Fibroblast of villous mesenchyme (primary cell): ENCODE measurements around the gene SLC2A6. TPM values are rescaled to one million over a fixed set of nuclear protein-coding genes. Genes with fewer than 3 reads are reported as not detected.

Experiments
- DNase-seq: peaks from one replicate; pipeline ENCODE4 v3.0.0-alpha.2; 2010; ENCODE audit warnings: low read depth
- H3K4me3 ChIP-seq: 2 replicates; pipeline ENCODE4 v1.5.1; 2011; ENCODE audit warnings: low read depth, mild to moderate bottlenecking, low read length
- CTCF ChIP-seq: IDR thresholded peaks from 2 replicates; pipeline ENCODE4 v1.5.1; 2012; ENCODE audit warnings: low read depth, mild to moderate bottlenecking, low read length; ENCODE audit not compliant: insufficient read depth
- total RNA-seq: library from RNA; depleted of rRNA; stranded (reverse); fragments of >200 nt; gene quantifications from 2 replicates; pipeline ENCODE4 v1.2.3, GENCODE V29; 2012

The SLC2A6 gene
- total RNA-seq, 1 donor, result 41.9 TPM

- DNase-seq, result no peak
- no peak overlapping the region for H3K4me3 ChIP-seq
- no peak for TF ChIP-seq CTCF
Measured at GRCh38 chr9:133495327-133496293, 16.7 kb upstream of the SLC2A6 start.

DNA sequence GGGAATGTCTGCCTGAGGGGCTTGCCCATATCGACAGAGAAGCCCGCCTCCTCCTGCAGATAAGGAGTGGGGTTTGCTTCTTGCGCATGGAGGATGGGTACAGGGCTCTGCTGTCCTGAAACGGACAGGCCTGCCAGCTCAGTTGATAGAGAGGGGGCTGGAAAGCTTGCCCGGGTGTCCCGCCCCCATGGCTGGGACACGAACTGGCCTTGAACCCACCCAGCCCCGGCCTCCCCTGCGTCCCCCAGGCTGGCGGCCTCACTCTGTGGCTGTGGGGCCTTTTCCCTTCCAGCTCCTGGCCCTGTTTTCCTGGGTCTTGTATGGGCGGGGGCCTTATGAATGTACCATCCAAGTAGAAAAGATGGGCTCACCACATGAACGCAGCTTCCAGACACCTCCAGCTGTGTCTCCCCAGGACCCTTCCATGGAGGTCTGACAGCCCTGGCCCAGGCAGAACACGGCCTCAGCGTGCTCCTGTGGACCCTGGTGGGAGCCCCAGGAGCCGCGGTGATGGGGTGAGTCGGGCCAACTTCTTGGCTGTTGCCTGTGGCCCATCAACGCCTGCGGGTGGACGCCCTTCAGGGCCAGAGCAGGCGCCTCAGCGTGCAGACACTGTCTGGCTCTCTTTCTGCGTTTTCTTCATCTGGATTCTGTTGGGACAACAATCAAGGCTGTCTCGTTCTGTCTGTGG is 15.9 kb upstream of the SLC2A6 start:
- H3K4me3 ChIP-seq, result no peak overlapping the region
- no peak for TF ChIP-seq CTCF
- DNase-seq, result no peak

GRCh38 chr9:133493845-133494540 is 15.1 kb upstream of the SLC2A6 start:
- no peak overlapping the region for H3K4me3 ChIP-seq
- no peak for DNase-seq
- no peak for TF ChIP-seq CTCF

GRCh38 chr9:133493428-133493827 is 14.5 kb upstream of the SLC2A6 start:
- no peak overlapping the region for H3K4me3 ChIP-seq
- TF ChIP-seq CTCF, result no peak
- no peak for DNase-seq

DNA sequence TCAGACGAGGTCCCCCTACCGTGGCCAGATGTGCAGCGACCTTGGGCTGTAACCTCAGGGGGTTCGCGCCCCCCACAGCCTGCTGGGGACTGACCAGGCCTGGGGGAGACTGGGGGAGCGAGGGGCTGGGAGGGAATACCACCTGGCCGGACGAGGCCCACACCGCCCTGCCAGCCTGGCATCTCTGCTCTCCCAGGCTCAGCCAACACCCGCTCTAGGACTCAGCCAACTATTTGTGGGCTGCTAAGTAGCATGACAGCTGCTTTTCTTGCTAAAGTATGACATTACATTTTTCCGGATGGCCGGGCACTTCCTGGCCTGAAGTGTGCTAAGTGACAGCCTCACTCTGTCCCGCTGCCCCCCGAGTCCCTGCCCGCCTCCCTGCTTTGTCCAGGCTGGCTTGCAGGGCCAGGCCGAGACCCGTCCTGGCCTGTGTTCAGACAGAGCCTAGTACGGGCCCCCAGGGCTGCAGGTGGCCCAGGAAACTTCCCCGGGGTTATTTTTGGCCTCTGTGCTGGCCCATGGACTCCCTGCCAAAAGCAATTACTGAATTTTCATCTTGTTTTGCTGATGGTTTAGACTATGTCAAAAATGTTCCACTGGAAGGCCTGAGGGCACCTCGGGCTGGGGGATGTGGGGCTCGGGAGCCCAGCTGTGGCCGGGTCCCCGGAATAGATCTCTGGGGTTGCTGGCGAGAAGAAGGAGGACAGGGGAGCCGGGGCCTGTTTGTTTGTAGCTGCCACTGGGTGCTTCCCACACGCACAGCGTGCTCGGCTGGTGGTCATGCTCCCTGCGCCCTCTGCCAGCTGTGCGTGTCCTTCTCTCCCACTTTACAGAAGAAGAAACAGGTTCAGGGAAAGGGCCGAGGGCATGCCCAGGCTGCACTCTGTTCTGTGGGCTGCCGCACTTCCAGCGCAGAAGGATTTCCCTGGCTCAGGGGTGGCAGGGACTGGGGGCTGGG is 13.4 kb upstream of the SLC2A6 start:
- DNase-seq, result no peak
- TF ChIP-seq CTCF, result no peak
- H3K4me3 ChIP-seq, result no peak overlapping the region

DNA sequence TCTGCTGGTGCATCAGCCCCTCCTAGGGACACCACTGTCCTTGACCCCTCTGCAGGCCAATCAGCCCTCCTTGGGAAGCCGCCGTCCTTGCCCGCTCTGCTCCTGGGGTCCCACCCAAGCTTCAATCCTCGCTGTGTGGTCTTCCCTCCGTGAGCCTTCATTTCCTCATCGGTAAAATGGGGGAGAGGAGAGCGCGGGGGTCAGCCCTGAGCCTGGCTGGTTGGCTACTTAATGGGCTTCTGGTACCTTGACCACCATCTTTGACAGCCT is 12.7 kb upstream of the SLC2A6 start:
- DNase-seq, result no peak
- no peak overlapping the region for H3K4me3 ChIP-seq
- TF ChIP-seq CTCF, result no peak
